Activated T-helper 1 cell treated with anti-CD3 and anti-CD28 coated beads, Interleukin-12 subunit alpha, Interleukin-12 subunit beta, Interleukin-2, Interleukin-4 antibody, amounts not matched to agents 30 ng/mL and 10 ng/mL and 1 ng/mL, durations not matched to agents 14 hours and 24 hours and 36 hours (primary cell): ENCODE data around the gene CAT. TPM values are rescaled to one million over a fixed set of nuclear protein-coding genes. Genes with fewer than 3 reads are reported as not detected.

Experiments used
- DNase-seq: peaks from one replicate; pipeline ENCODE4 v3.0.0; 2021; ENCODE audit warnings: low spot score
- H3K27ac Mint-ChIP-seq: one replicate; pipeline ENCODE4 v1.8.0; 2021; ENCODE audit warnings: mild to moderate bottlenecking, mixed read lengths
- H3K27me3 Mint-ChIP-seq: one replicate; pipeline ENCODE4 v1.8.0; 2022; ENCODE audit warnings: mild to moderate bottlenecking, moderate library complexity, mixed read lengths; ENCODE audit not compliant: insufficient read depth
- H3K36me3 Mint-ChIP-seq: one replicate; pipeline ENCODE4 v1.8.0; 2021; ENCODE audit warnings: low read depth, mixed read lengths
- H3K4me1 Mint-ChIP-seq: one replicate; pipeline ENCODE4 v1.8.0; 2021; ENCODE audit warnings: low read depth, mixed read lengths
- H3K4me3 Mint-ChIP-seq: one replicate; pipeline ENCODE4 v1.8.0; 2021; ENCODE audit warnings: mild to moderate bottlenecking, moderate library complexity, mixed read lengths
- H3K9me3 Mint-ChIP-seq: one replicate; pipeline ENCODE4 v1.8.0; 2021; ENCODE audit warnings: mixed read lengths
- intact Hi-C: fragments of 100-400 bp; cut with micrococcal nuclease; formaldehyde crosslinking; loops from one replicate; pipeline ENCODE4 v1.15.1; 2024
- total RNA-seq: library from RNA; stranded (reverse); gene quantifications from 2 replicates; pipeline ENCODE4 v1.2.3, GENCODE V29; 2022

Gene CAT
- total RNA-seq, 1 donor from 2014 or later, result 19.1 TPM

- Mint-ChIP-seq H3K4me3 (no peak within 1 kb of the TSS), H3K9me3 (no peaks in the 10 kb centered on the region), H3K4me1 (no peaks in the 10 kb centered on the region), H3K27ac (no peak within 1 kb of the TSS), H3K36me3 (no peaks in the 10 kb centered on the region), H3K27me3 (peaks cover 3% of the 10 kb centered on the region)
- intact Hi-C loops, result loop anchor here (2.0 kb wide), 2 partner anchors 377 to 879 kb away; no protein-coding TSS in a partner anchor
- DNase-seq, result no peak
These were observed 75.1 kb downstream of the CAT start, which contains the start of gene ELF5 for GRCh38 chr11:34513682-34514449. TSS of gene ELF5 (minus strand) at chr11:34513794. CDS start at chr11:34505749, 8,045 bp downstream.

- no peak overlapping the region for H3K27ac Mint-ChIP-seq
- no peaks in the 10 kb centered on the region for H3K9me3 Mint-ChIP-seq
- no peaks in the 10 kb centered on the region for H3K4me1 Mint-ChIP-seq
- H3K27me3 Mint-ChIP-seq, result peaks cover 3% of the 10 kb centered on the region
- H3K4me3 Mint-ChIP-seq, result no peak overlapping the region
- DNase-seq, result no peak
- H3K36me3 Mint-ChIP-seq, result no peaks in the 10 kb centered on the region
- intact Hi-C loops, result no loop called here
These were observed 75.9 kb downstream of the CAT start for GRCh38 chr11:34514597-34514996.

GRCh38 chr11:34516247-34517040 lies 77.7 kb downstream of the CAT start:
- intact Hi-C loops, result no loop called here
- no peak overlapping the region for H3K27ac Mint-ChIP-seq

GRCh38 chr11:34519595-34520235 lies 81.0 kb downstream of the CAT start:
- no peaks in the 10 kb centered on the region for H3K4me1 Mint-ChIP-seq
- no peak overlapping the region for H3K27ac Mint-ChIP-seq
- H3K27me3 Mint-ChIP-seq, result peaks cover 4% of the 10 kb centered on the region
- H3K9me3 Mint-ChIP-seq, result no peaks in the 10 kb centered on the region
- no peak for DNase-seq
- no peak overlapping the region for H3K4me3 Mint-ChIP-seq
- intact Hi-C loops, result no loop called here
- H3K36me3 Mint-ChIP-seq, result no peaks in the 10 kb centered on the region

More at GRCh38 chr11:34516247-34517040, 77.7 kb downstream of the CAT start:
- Mint-ChIP-seq H3K9me3 (no peaks in the 10 kb centered on the region), H3K4me3 (no peak overlapping the region), H3K4me1 (no peaks in the 10 kb centered on the region), H3K36me3 (no peaks in the 10 kb centered on the region), H3K27me3 (peaks cover 4% of the 10 kb centered on the region)
- DNase-seq, result no peak

DNA sequence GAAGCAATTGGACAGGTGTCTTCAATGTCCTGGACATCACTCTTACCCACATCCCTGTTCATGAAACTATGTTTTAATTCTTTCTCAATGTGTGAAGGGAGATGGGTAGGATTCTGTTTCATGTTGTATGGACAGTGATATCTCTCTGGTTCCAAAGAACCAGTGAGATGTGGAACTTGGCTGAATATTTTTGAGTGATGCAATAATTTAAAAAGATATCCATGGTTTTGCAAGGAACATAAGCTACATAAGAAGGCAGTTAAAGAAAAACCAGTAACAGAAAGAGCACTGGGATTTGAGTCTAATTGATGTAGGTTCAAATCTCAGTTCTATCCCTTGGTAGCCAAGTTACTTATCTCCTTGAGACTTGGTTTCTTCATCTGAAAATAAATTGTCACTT lies 82.5 kb downstream of the CAT start:
- no peaks in the 10 kb centered on the region for H3K36me3 Mint-ChIP-seq
- no peak overlapping the region for H3K4me3 Mint-ChIP-seq
- intact Hi-C loops, result no loop called here
- H3K27me3 Mint-ChIP-seq, result peaks cover 4% of the 10 kb centered on the region
- H3K27ac Mint-ChIP-seq, result no peak overlapping the region
- H3K4me1 Mint-ChIP-seq, result peaks cover under 1% of the 10 kb centered on the region
- H3K9me3 Mint-ChIP-seq, result no peaks in the 10 kb centered on the region
- DNase-seq, result no peak

Other genes starting within 250 kb of the CAT start
- gene ABTB2, start 80.9 kb upstream of the CAT start, total RNA-seq, result 14.1 and 14.5 TPM in 2 replicates
- gene ELF5, start 74.9 kb downstream of the CAT start, total RNA-seq, result not detected in 2 replicates
- not detected in 2 replicates for gene EHF, start 182.2 kb downstream of the CAT start, total RNA-seq